Cardiac fibroblast (primary cell): ENCODE measurements around the gene PPIA.

Source experiments
- DNase-seq, 2 donors: peaks; one replicate each; pipeline versions ENCODE4 v3.0.0 to v3.0.0-alpha.2; 2010; ENCODE audit warnings: low read depth in 2 of 2
- H3K4me3 ChIP-seq, 2 donors: replicated peaks in 1 of 2; 1 replicate in 1 of 2; 2 replicates in 1 of 2; pipeline ENCODE4 v1.5.1; 2011; ENCODE audit warnings: low read depth in 2 of 2, low read length in 2 of 2, mild to moderate bottlenecking in 2 of 2, moderate library complexity in 1 of 2
- TF ChIP-seq, protein P1 (sequence below): IDR thresholded peaks from one replicate; pipeline ENCODE4 v1.5.1; 2011; ENCODE audit warnings: low read depth, mild to moderate bottlenecking, low read length, inconsistent platforms

PPIA gene

DNA sequence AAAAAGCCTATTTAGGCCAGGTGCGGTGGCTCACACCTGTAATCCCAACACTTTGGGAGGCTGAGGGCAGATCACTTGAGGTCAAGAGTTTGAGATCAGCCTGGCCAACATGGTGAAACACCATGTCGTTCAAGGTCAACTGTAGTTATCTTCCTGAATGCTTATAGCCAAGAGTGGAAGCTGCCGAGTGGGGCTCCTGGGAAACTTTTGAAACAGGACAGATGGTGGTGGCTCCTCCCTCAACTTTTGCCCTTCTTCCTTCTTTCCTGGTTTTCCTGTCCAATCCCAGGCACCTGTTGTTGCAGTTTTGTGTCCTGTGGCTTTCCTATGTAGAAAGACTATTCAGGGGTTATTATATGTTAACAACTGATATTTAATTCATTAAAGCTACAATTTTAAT, 8.7 kb upstream of the PPIA start:
- no peak for DNase-seq
- TF ChIP-seq, protein P1, sequence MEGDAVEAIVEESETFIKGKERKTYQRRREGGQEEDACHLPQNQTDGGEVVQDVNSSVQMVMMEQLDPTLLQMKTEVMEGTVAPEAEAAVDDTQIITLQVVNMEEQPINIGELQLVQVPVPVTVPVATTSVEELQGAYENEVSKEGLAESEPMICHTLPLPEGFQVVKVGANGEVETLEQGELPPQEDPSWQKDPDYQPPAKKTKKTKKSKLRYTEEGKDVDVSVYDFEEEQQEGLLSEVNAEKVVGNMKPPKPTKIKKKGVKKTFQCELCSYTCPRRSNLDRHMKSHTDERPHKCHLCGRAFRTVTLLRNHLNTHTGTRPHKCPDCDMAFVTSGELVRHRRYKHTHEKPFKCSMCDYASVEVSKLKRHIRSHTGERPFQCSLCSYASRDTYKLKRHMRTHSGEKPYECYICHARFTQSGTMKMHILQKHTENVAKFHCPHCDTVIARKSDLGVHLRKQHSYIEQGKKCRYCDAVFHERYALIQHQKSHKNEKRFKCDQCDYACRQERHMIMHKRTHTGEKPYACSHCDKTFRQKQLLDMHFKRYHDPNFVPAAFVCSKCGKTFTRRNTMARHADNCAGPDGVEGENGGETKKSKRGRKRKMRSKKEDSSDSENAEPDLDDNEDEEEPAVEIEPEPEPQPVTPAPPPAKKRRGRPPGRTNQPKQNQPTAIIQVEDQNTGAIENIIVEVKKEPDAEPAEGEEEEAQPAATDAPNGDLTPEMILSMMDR, result no peak

DNA sequence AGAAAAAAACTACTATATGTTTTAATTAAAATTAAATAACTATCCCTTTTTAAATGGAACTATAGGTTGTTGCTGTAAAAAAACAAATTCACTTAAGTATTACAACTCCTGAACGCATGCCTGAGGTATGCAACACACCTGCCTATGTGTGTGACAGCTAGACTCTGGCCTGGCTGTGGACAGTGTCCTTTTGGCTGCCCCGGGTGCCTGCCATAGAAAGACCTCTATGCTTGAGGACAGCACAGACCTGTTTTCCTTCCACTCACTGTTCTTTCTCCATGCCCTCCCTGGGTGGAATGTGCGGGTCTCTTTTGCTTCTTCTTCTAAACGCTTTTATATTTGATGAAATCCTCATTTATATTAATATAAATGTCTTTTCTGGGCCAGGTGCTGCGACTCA, 6.5 kb upstream of the PPIA start:
- no peak for DNase-seq
- no peak overlapping the region for H3K4me3 ChIP-seq
- TF ChIP-seq, protein P1, result no peak

More for the DNA sequence above, 8.7 kb upstream of the PPIA start:
- no peak overlapping the region for H3K4me3 ChIP-seq

DNA sequence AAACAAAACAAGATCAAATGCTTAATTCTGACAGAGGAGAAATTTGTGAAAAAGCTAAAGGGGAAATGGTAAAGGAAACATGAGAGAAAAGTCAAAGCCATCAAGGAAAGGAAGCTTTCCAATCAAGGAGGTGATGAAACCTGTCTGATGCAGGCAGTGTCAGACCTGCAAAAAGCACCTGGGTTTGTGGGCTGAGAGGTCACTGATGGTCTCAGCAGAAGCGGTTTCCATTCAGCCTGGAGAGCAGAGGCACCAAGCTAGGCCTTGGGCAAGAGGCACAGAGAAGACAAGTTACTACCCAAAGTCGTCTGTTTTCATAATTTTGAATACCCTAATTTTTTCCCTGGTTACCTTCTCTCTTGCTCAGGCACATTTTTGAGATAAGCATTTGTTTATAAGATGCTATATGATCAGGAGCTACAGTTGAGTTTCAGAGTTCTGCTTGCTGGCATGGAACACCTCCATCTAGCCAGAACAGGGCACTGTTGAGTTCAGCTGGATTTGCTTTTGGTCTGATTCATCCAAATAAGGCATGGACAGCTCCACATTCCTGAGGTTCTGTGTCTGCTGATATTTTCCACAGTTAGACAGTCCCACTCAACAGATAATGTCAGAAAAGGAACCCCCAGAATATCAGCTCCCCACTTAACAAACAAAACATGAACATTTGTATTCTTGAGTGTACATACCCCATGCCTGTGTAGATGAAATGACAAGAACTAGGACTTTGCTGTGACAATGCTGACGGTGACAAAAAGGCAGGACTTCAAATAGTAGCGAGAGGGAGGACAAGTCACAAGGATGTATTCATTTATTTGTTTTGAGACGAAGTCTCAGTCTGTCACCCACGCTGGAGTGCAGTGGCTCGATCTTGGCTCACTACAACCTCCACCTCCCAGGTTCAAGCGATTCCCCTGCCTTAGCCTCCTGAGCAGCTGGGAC, 4.9 kb upstream of the PPIA start:
- DNase-seq, result peak; percentile 56 to 57
- TF ChIP-seq, protein P1, result peak; percentile 13
- H3K4me3 ChIP-seq, result no peak overlapping the region

DNA sequence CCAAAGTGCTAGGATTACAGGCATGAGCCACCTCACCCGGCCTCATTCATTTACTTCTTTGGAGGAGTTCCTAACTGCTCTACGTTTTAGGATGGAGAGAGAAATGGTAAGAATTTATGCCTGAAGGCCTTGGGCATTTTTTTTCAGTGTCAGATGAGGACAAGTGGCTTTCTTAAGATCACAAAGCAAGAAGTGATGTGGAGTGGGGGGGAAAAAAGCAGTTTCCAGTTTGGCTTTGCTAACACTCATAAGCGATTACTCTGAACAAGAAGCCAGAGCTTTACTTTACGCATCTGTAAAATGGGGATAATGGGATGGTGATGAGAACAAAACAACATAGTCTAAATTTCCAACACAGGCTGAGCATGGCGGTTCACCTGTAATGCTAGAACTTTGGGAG, 2.6 kb upstream of the PPIA start:
- TF ChIP-seq, protein P1, result no peak
- no peak for DNase-seq
- no peak overlapping the region for H3K4me3 ChIP-seq

DNA sequence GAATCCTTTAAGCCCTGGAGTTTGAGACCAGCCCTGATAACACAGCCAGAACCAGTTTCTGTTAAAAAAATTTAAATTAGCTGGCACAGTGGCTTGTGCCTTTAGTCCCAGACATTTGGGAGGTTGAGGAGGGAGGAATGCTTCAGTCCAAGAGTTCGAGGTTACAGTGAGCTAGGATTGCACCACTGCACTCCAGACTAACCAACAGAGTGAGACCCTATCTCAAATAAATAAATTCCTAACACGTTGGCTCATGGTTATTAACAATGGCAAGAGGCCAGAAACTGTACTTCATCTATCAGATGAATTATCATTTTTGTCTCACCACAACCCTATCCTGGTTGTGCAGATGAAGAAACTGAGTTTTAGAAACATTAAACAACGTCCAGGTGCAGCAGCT, 2.1 kb upstream of the PPIA start:
- TF ChIP-seq, protein P1, result no peak
- H3K4me3 ChIP-seq, result no peak overlapping the region
- no peak for DNase-seq

DNA sequence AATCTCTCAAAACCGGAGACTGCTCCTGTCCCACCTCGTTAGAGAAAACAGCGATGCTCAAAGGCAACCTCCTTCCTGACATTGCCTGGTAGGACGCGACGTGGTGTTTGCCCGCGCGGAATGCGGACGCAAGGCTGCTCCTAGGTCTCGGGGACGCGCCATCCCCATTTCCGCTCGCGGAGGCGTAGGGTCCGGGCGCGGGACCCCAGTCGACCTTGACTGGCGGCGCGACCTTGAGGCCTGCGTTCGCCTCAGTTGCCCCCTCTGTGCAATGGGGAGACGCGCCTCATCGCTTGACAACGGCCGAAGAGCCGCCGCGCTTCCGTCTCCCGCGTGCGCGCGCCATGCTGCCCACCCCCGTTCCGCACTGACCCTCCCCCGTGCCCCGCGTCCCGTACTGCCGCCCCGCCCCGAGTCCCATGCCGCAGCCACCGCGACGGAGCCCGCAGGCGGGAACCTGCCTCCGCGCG, 412 bp upstream of the PPIA start:
- DNase-seq, result peak; percentile 50 to 58
- peak overlapping the region; percentile 89 to 91 for H3K4me3 ChIP-seq
- TF ChIP-seq, protein P1, result no peak
